GM19438 (cell line): Measurements from ENCODE around the gene GPR137C.

Experiments
- ATAC-seq: cut with Tn5 transposase; IDR thresholded peaks from one replicate; pipeline ENCODE4 v1.9.1; 2021; ENCODE audit warnings: low read depth; ENCODE audit not compliant: unreplicated experiment

The GPR137C gene

GRCh38 chr14:52552063-52552988, at the start of gene GPR137C, which contains the start of gene TXNDC16:
GPR137C (plus strand) TSS chr14:52552836; CDS start chr14:52553148, 312 bp downstream.
TXNDC16 (minus strand) TSS chr14:52552505; CDS start chr14:52543557, 8,948 bp downstream.
- peak; percentile 95 for ATAC-seq

- ATAC-seq: no peak
These were observed 39.4 kb upstream of the GPR137C start for GRCh38 chr14:52513249-52513648.

GRCh38 chr14:52514046-52514811, 38.4 kb upstream of the GPR137C start:
- ATAC-seq: no peak

GRCh38 chr14:52522033-52522432, 30.6 kb upstream of the GPR137C start:
- ATAC-seq: no peak

GRCh38 chr14:52522581-52523345, 29.9 kb upstream of the GPR137C start:
- no peak for ATAC-seq

- no peak for ATAC-seq
These were observed 25.6 kb upstream of the GPR137C start for GRCh38 chr14:52527052-52527451.

GRCh38 chr14:52531481-52531880, 21.2 kb upstream of the GPR137C start:
- ATAC-seq: no peak

GRCh38 chr14:52536269-52536668, 16.4 kb upstream of the GPR137C start:
- no peak for ATAC-seq

- ATAC-seq: no peak
These were observed 14.0 kb upstream of the GPR137C start for GRCh38 chr14:52538623-52539022.

GRCh38 chr14:52545584-52546317, 6.9 kb upstream of the GPR137C start:
- ATAC-seq: no peak

- no peak for ATAC-seq
These were observed 6.3 kb upstream of the GPR137C start for GRCh38 chr14:52546318-52546670.

- no peak for ATAC-seq
These were observed 5.6 kb upstream of the GPR137C start for GRCh38 chr14:52547027-52547426.

- no peak for ATAC-seq
These were observed 5.1 kb upstream of the GPR137C start for GRCh38 chr14:52547526-52547925.

- no peak for ATAC-seq
These were observed 2.0 kb upstream of the GPR137C start for GRCh38 chr14:52550661-52551060.

GRCh38 chr14:52551205-52551604, 1.4 kb upstream of the GPR137C start:
- no peak for ATAC-seq

- ATAC-seq: no peak
These were observed 957 bp upstream of the GPR137C start for GRCh38 chr14:52551696-52552062.

GRCh38 chr14:52553002-52553670, 500 bp downstream of the GPR137C start:
- ATAC-seq: peak; percentile 14

GRCh38 chr14:52553671-52554575, 1.3 kb downstream of the GPR137C start:
- no peak for ATAC-seq

GRCh38 chr14:52558688-52559087, 6.1 kb downstream of the GPR137C start:
- ATAC-seq: no peak
